ENCODE results near the gene MYL6.

Gene MYL6

DNA sequence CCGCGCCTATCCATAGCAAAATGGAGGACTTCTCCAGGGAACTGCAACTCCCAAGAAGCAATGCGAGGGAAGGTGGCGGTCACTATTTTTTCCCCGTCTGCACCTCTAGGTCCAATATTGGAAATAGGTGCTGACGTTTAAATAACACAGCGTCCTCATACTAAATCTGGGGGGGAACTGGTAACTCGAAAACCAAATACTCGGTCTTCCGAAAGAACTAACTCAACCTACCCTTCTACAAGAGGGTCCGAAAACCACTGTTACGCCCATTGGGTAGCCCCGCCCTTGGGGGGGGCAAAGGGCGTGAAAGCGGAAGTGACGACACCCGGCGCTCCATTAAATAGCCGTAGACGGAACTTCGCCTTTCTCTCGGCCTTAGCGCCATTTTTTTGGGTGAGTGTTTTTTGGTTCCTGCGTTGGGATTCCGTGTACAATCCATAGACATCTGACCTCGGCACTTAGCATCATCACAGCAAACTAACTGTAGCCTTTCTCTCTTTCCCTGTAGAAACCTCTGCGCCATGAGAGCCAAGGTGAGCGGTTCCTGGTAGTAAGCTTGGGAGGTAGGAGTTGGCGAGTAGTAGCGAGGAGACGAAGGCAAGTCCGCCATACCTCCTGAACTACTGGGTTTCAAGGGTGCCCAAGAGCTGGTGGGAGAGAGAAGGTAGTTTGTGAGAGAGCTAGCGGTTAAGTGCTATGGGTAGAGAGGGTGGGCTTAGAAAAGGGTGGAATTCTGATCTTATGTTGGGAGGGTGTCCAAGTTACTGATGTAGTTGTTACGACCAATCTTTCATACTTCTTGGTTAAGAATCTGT is 41.7 kb upstream of the MYL6 start, which contains the start of gene RPL41:
RPL41 (plus strand) TSS at position 367 of the 815 bp plus-strand sequence.
- Histone ChIP-seq H3K9me3 (ENCODE audit: control insufficient read depth, insufficient read depth, low read depth, low read length) (no peaks in the 10 kb centered on the region), H3K4me1 (ENCODE audit: control insufficient read depth, insufficient read depth, low read length) (peaks cover 5% of the 10 kb centered on the region), H3K4me3 (ENCODE audit: low read depth, low read length) (peak within 1 kb of the TSS; percentile 69), H3K27ac (ENCODE audit: extremely low read depth, low read depth, low read length) (peak within 1 kb of the TSS; percentile 99), H3K36me3 (ENCODE audit: control insufficient read depth in 2 of 2, insufficient read depth in 1 of 2, low read length in 2 of 2) (peaks cover 9 to 58% of the 10 kb centered on the region in 2 experiments; a peak in 2 of 3 replicates)
- ChIA-PET CTCF (interaction anchor here (0.6 to 5.0 kb wide), 11 partner anchors 9 to 598 kb away, joined by 3 to 86 read pairs (median 4); partner anchors contain the start of genes ESYT1, PA2G4 and SMARCC2), POLR2A (interaction anchor here (0.6 to 6.1 kb wide), 16 partner anchors 9 to 378 kb away, joined by 3 to 165 read pairs (median 12); partner anchors contain the start of genes CNPY2, ERBB3, ESYT1 and PA2G4)
- TF ChIP-seq ZNF335 (tag by site-specific recombination; conservative IDR thresholded peaks at IDR 0.05), result peak; percentile 98
- no peak for TF ChIP-seq ZNF155 (tag by site-specific recombination; IDR thresholded peaks at IDR 0.05)
- TF ChIP-seq ZNF776 (tag by site-specific recombination; IDR thresholded peaks at IDR 0.05; ENCODE audit: borderline replicate concordance), result no peak
- peak; percentile 68; the same call in 1 of the 2 replicates for TF ChIP-seq ZBTB20 (tag by site-specific recombination; IDR thresholded peaks at IDR 0.05)
- TF ChIP-seq ZNF747 (tag by site-specific recombination; IDR thresholded peaks at IDR 0.05), result no peak
- no peak; the same call in 1 of the 2 replicates for TF ChIP-seq ZEB2 (tag by site-specific recombination; IDR thresholded peaks at IDR 0.05)
- TF ChIP-seq ZFP41 (tag by site-specific recombination; IDR thresholded peaks at IDR 0.05; ENCODE audit: borderline replicate concordance), result no peak
- no peak for TF ChIP-seq ZBTB44 (tag by site-specific recombination; IDR thresholded peaks at IDR 0.05)
- TF ChIP-seq ZNF266 (tag by site-specific recombination; IDR thresholded peaks at IDR 0.05; ENCODE audit: low read depth), result no peak
- TF ChIP-seq INSM2 (tag by site-specific recombination; IDR thresholded peaks at IDR 0.05), result peak; percentile 75
- TF ChIP-seq ZNF600 (tag by site-specific recombination; IDR thresholded peaks at IDR 0.05), result peak; percentile 11; the same call in 1 of the 2 replicates
- TF ChIP-seq, protein P1, sequence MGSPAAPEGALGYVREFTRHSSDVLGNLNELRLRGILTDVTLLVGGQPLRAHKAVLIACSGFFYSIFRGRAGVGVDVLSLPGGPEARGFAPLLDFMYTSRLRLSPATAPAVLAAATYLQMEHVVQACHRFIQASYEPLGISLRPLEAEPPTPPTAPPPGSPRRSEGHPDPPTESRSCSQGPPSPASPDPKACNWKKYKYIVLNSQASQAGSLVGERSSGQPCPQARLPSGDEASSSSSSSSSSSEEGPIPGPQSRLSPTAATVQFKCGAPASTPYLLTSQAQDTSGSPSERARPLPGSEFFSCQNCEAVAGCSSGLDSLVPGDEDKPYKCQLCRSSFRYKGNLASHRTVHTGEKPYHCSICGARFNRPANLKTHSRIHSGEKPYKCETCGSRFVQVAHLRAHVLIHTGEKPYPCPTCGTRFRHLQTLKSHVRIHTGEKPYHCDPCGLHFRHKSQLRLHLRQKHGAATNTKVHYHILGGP (tag by site-specific recombination; IDR thresholded peaks at IDR 0.05), result no peak
- TF ChIP-seq, protein P2, sequence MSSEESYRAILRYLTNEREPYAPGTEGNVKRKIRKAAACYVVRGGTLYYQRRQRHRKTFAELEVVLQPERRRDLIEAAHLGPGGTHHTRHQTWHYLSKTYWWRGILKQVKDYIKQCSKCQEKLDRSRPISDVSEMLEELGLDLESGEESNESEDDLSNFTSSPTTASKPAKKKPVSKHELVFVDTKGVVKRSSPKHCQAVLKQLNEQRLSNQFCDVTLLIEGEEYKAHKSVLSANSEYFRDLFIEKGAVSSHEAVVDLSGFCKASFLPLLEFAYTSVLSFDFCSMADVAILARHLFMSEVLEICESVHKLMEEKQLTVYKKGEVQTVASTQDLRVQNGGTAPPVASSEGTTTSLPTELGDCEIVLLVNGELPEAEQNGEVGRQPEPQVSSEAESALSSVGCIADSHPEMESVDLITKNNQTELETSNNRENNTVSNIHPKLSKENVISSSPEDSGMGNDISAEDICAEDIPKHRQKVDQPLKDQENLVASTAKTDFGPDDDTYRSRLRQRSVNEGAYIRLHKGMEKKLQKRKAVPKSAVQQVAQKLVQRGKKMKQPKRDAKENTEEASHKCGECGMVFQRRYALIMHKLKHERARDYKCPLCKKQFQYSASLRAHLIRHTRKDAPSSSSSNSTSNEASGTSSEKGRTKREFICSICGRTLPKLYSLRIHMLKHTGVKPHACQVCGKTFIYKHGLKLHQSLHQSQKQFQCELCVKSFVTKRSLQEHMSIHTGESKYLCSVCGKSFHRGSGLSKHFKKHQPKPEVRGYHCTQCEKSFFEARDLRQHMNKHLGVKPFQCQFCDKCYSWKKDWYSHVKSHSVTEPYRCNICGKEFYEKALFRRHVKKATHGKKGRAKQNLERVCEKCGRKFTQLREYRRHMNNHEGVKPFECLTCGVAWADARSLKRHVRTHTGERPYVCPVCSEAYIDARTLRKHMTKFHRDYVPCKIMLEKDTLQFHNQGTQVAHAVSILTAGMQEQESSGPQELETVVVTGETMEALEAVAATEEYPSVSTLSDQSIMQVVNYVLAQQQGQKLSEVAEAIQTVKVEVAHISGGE (tag by site-specific recombination; conservative IDR thresholded peaks at IDR 0.05; ENCODE audit: low read depth), result peak; percentile 96
- no peak; the same call in 1 of the 2 replicates for TF ChIP-seq ZNF391 (tag by site-specific recombination; IDR thresholded peaks at IDR 0.05; ENCODE audit: borderline replicate concordance, low read depth)
- TF ChIP-seq ZNF10 (tag by site-specific recombination; IDR thresholded peaks at IDR 0.05), result 0 out of 2 replicates have a peak, but pooled peaks have one; percentile 49
- TF ChIP-seq ZBTB17 (tag by site-specific recombination; IDR thresholded peaks at IDR 0.05), result peak; percentile 84
- TF ChIP-seq WT1 (tag by site-specific recombination; IDR thresholded peaks at IDR 0.05), result peak; percentile 51; the same call in 1 of the 2 replicates
- TF ChIP-seq SP3 (tag by site-specific recombination; IDR thresholded peaks at IDR 0.05), result peak; percentile 98
- no peak for TF ChIP-seq ZNF544 (tag by site-specific recombination; IDR thresholded peaks at IDR 0.05)
- no peak for TF ChIP-seq ZNF18 (tag by site-specific recombination; IDR thresholded peaks at IDR 0.05)
- no peak for TF ChIP-seq ZNF473 (tag by site-specific recombination; IDR thresholded peaks at IDR 0.05)
- no peak for TF ChIP-seq ZNF121 (tag by site-specific recombination; IDR thresholded peaks at IDR 0.05)
- no peak for TF ChIP-seq ZIC2 (tag by site-specific recombination; IDR thresholded peaks at IDR 0.05)
- TF ChIP-seq ZNF24 (tag by site-specific recombination; IDR thresholded peaks at IDR 0.05), result peak; percentile 76; the same call in 1 of the 2 replicates
- TF ChIP-seq ZNF280C (tag by site-specific recombination; IDR thresholded peaks at IDR 0.05), result no peak
